ENCODE data around the gene PRICKLE1.

GRCh38 chr12:42570076-42570475, 19.5 kb downstream of the PRICKLE1 start:
- TF ChIP-seq CTCF (conservative IDR thresholded peaks at IDR 0.05; ENCODE audit: low read length) (no peak), EZH2phosphoT487 (IDR thresholded peaks at IDR 0.05; ENCODE audit: borderline replicate concordance, low read depth, low read length) (no peak)
